IMR-90 (cell line): ENCODE results near the gene C6orf136. TPM values are rescaled to one million over a fixed set of nuclear protein-coding genes. Genes with fewer than 3 reads are reported as not detected.

Experiments
- ATAC-seq: fragments of 200-7000 bp; cut with Tn5 transposase; 2 replicates; pipeline ENCODE4 v1.9.1; 2020; ENCODE audit warnings: low read depth, mild to moderate bottlenecking, moderate library complexity
- BruUV-seq: library from RNA; stranded (reverse); fragments of 400-500 nt; replicated peaks from 2 replicates; lab custom pipeline; 2021; lab: Mats Ljungman, UMichigan
- CTCF ChIA-PET: fragments of 300-600 bp; formaldehyde crosslinking; extraction: SDS; loops from one replicate; lab custom pipeline; 2021; ENCODE audit warnings: antibody characterized with exemption; lab: Yijun Ruan, JAX
- POLR2A ChIA-PET: fragments of 300-600 bp; sonication (Branson Sonifier 250); formaldehyde crosslinking; loops from one replicate; lab custom pipeline; 2022; ENCODE audit warnings: antibody characterized with exemption; ENCODE audit not compliant: unreplicated experiment; lab: Charles Lee
- DNase-seq: peaks from one replicate; pipeline ENCODE4 v3.0.0; 2013
- H2AFZ ChIP-seq: replicated peaks from 2 replicates; pipeline ENCODE3; 2013; ENCODE audit warnings: low read length, mild to moderate bottlenecking; ENCODE audit not compliant: poor library complexity
- H2AK5ac ChIP-seq: 2 replicates; pipeline ENCODE4 v1.6.1; 2013; ENCODE audit warnings: low read depth, low read length, inconsistent platforms
- H2AK9ac ChIP-seq: replicated peaks from 2 replicates; pipeline ENCODE3; 2013; ENCODE audit warnings: mild to moderate bottlenecking, low read depth, low read length, moderate library complexity; ENCODE audit not compliant: poor library complexity
- H2BK120ac ChIP-seq: 2 replicates; pipeline ENCODE4 v1.6.1; 2013; ENCODE audit warnings: low read depth, low read length, inconsistent platforms
- H2BK15ac ChIP-seq: 3 replicates; pipeline ENCODE4 v1.6.1; 2013; ENCODE audit warnings: low read depth, low read length, inconsistent platforms
- H2BK20ac ChIP-seq: 2 replicates; pipeline ENCODE4 v1.6.1; 2013; ENCODE audit warnings: low read depth, mild to moderate bottlenecking, inconsistent platforms, low read length, moderate library complexity
- H2BK5ac ChIP-seq: 2 replicates; pipeline ENCODE4 v1.6.1; 2013; ENCODE audit warnings: mild to moderate bottlenecking, low read depth, low read length, inconsistent platforms; ENCODE audit not compliant: poor library complexity, severe bottlenecking
- H3K14ac ChIP-seq: replicated peaks from 2 replicates; pipeline ENCODE4 v1.6.1; 2013; ENCODE audit warnings: low read depth, low read length, inconsistent platforms
- H3K18ac ChIP-seq: 2 replicates; pipeline ENCODE4 v1.6.1; 2013; ENCODE audit warnings: low read depth, low read length, control low read depth
- H3K23ac ChIP-seq: 2 replicates; pipeline ENCODE4 v1.6.1; 2013; ENCODE audit warnings: low read depth, low read length, inconsistent platforms
- H3K27ac ChIP-seq: 2 replicates; pipeline ENCODE4 v1.5.1; 2013; ENCODE audit warnings: mild to moderate bottlenecking, control low read depth, low read length; ENCODE audit not compliant: insufficient read depth
- H3K27me3 ChIP-seq: 2 replicates; pipeline ENCODE4 v1.6.1; 2013; ENCODE audit warnings: low read length; ENCODE audit not compliant: control insufficient read depth, insufficient read depth
- H3K36me3 ChIP-seq: 2 replicates; pipeline ENCODE4 v1.6.1; 2013; ENCODE audit warnings: low read length, mixed read lengths; ENCODE audit not compliant: control insufficient read depth, insufficient read depth
- H3K4ac ChIP-seq: 2 replicates; pipeline ENCODE4 v1.6.1; 2013; ENCODE audit warnings: low read depth, low read length, inconsistent platforms
- H3K4me1 ChIP-seq: 2 replicates; pipeline ENCODE4 v1.6.1; 2013; ENCODE audit warnings: low read length, mixed read lengths; ENCODE audit not compliant: control insufficient read depth, insufficient read depth
- H3K4me2 ChIP-seq: 2 replicates; pipeline ENCODE4 v1.6.1; 2013; ENCODE audit warnings: low read depth, mild to moderate bottlenecking, control low read depth, low read length, moderate library complexity
- H3K4me3 ChIP-seq: 2 replicates; pipeline ENCODE4 v1.5.1; 2013; ENCODE audit warnings: low read depth, mild to moderate bottlenecking, control low read depth, low read length, moderate library complexity; ENCODE audit not compliant: insufficient read depth
- H3K56ac ChIP-seq: 2 replicates; pipeline ENCODE4 v1.6.1; 2013; ENCODE audit warnings: low read length, inconsistent platforms; ENCODE audit not compliant: insufficient read depth; ENCODE audit errors: extremely low read depth
- H3K79me1 ChIP-seq, 2 experiments: 2 replicates each; pipeline ENCODE4 v1.6.1; 2013; ENCODE audit warnings: low read length in 2 of 2, inconsistent platforms in 1 of 2, low read depth in 1 of 2
- H3K9ac ChIP-seq: 2 replicates; pipeline ENCODE4 v1.6.1; 2013; ENCODE audit warnings: low read depth, low read length, control low read depth
- H3K9me1 ChIP-seq: 2 replicates; pipeline ENCODE4 v1.6.1; 2013; ENCODE audit warnings: low read length, inconsistent platforms; ENCODE audit not compliant: insufficient read depth
- H3K9me3 ChIP-seq: 2 replicates; pipeline ENCODE4 v1.6.1; 2013; ENCODE audit warnings: low read length; ENCODE audit not compliant: control insufficient read depth, insufficient read depth
- H4K20me1 ChIP-seq: 2 replicates; pipeline ENCODE4 v1.6.1; 2013; ENCODE audit warnings: low read length, inconsistent platforms; ENCODE audit not compliant: insufficient read depth
- H4K5ac ChIP-seq: 2 replicates; pipeline ENCODE4 v1.6.1; 2013; ENCODE audit warnings: mild to moderate bottlenecking, low read depth, low read length, control low read depth
- H4K8ac ChIP-seq, 2 experiments: 2 replicates each; pipeline ENCODE4 v1.6.1; 2013; ENCODE audit warnings: low read depth in 2 of 2, low read length in 2 of 2, control low read depth in 1 of 2, inconsistent platforms in 1 of 2
- H4K91ac ChIP-seq: 2 replicates; pipeline ENCODE4 v1.6.1; 2013; ENCODE audit warnings: low read depth, low read length, inconsistent platforms; ENCODE audit not compliant: insufficient read depth
- BHLHE40 ChIP-seq: fragments of 150-350 bp; IDR thresholded peaks from 2 replicates; pipeline ENCODE4 v1.6.1; 2016; ENCODE audit warnings: mild to moderate bottlenecking, low read depth, low read length
- CHD1 ChIP-seq: IDR thresholded peaks from 2 replicates; pipeline ENCODE4 v1.6.1; 2012; ENCODE audit warnings: low read depth, low read length, improper control_type of control experiment
- MAFK ChIP-seq: IDR thresholded peaks from 2 replicates; pipeline ENCODE4 v1.6.1; 2012; ENCODE audit warnings: low read depth, low read length, improper control_type of control experiment
- MAZ ChIP-seq: IDR thresholded peaks from 2 replicates; pipeline ENCODE4 v1.6.1; 2012; ENCODE audit warnings: low read depth, mild to moderate bottlenecking, low read length, improper control_type of control experiment, moderate library complexity, borderline replicate concordance
- MXI1 ChIP-seq: IDR thresholded peaks from 2 replicates; pipeline ENCODE4 v1.6.1; 2012; ENCODE audit warnings: low read depth, mild to moderate bottlenecking, low read length, moderate library complexity, borderline replicate concordance
- WGBS, 2 experiments: methylation state at CpG; one replicate each; pipeline versions ENCODE4 v1.1.5 to v1.1.7; 2013; ENCODE audit warnings: missing lambda C conversion rate in 2 of 2; ENCODE audit not compliant: insufficient read length in 1 of 2; ENCODE audit errors: extremely low coverage in 2 of 2; 5-methylcytosine and 5-hydroxymethylcytosine counted together
- dilution Hi-C: fragments of 300-500 bp; cut with HindIII; formaldehyde crosslinking; loops from one replicate; pipeline ENCODE4 v1.14.3; 2018; ENCODE audit warnings: low sequenced_read_pairs; ENCODE audit not compliant: unreplicated experiment
- in situ Hi-C: fragments of 300-500 bp; cut with MboI; formaldehyde crosslinking; loops from 3 replicates; pipeline ENCODE4 v1.14.3; 2019; ENCODE audit warnings: low sequenced_read_pairs, inconsistent platforms, mixed read lengths
- intact Hi-C: fragments of 100-400 bp; cut with micrococcal nuclease; formaldehyde crosslinking; loops from 2 replicates; pipeline ENCODE4 v1.10.0; 2022
- polyA plus RNA-seq, 3 experiments: library from polyadenylated mRNA; depleted of rRNA; stranded (reverse); fragments of >200 nt; gene quantifications; 2 replicates each; pipeline ENCODE4 v1.2.3, GENCODE V29; 2012; ENCODE audit warnings: low replicate concordance in 1 of 3
- total RNA-seq: library from RNA; depleted of rRNA; stranded (reverse); fragments of >200 nt; gene quantifications from 2 replicates; pipeline ENCODE4 v1.2.3, GENCODE V29; 2012

Gene C6orf136
- total and polyA plus RNA-seq, 2 of the 4 experiments (the other 2 are of a cell fraction) = 1.1 to 11.7 TPM

DNA sequence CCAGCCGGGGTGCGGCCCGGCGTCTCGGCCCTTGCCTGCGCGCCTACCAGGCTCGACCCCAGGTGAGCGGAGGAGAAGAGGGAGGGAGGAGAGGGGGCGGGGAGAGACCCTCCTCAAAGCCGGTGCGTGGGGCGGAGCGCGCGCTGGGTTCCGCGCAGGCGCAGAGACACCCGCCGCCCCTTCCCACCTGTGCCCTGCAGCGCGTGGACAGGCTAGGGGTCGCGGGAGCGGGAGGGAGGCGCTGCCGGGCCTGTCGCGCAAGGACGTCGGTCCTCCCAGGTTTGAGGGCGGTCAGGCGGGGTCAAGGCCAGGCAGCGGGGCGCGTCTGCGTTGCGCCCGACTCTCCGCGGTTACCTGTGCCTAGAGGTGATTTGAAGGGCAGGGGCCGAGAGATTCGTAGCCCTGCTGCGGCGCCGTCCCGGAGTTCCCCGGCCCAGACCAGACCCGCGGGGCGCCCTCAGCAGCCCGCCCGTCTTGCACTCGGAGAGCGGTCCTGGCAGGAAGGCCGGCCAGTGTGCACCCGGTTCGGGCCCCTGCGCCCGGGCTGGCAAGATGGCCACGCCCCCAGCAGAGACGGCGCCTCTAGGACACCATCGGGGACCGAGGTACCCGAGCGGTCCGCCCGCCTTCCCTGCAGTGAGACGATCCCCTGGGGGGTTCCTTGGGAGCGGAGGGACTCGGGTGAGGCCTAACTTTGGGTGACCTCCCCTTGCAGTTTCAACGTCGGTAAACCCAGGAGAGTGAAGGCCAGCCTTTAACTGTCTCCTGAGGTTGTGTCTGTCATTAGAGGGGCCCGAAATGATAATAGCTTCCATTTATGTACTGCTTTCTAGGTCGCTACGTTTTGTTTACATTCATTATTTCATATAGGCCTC, 546 bp downstream of the C6orf136 start:
- no peak overlapping the region; the same call in 2 of the 3 replicates for H2BK15ac ChIP-seq
- POLR2A ChIA-PET = no interaction called here
- ATAC-seq (peak; percentile 79), DNase-seq (peak; percentile 26)
- peak overlapping the region; percentile 85 for H3K9ac ChIP-seq
- peak overlapping the region; percentile 60 for H3K56ac ChIP-seq
- H4K8ac ChIP-seq = peak overlapping the region; percentile 53 to 81; a peak in 3 of 4 replicates
- no peak overlapping the region for H2BK20ac ChIP-seq
- intact Hi-C loops (no loop called here), dilution Hi-C loops (no loop called here), in situ Hi-C loops (no loop called here)
- peak overlapping the region; percentile 93 for H3K4me2 ChIP-seq
- no peaks in the 10 kb centered on the region for H3K9me3 ChIP-seq
- peak overlapping the region; percentile 95 for H2AK9ac ChIP-seq
- peaks cover 9 to 40% of the 10 kb centered on the region in 2 experiments for H3K79me1 ChIP-seq
- H2AK5ac ChIP-seq = peak overlapping the region; percentile 45
- CTCF ChIA-PET = interaction anchor here (0.7 kb wide), 1 partner anchor 28 kb away, joined by 3 read pairs; no protein-coding TSS in a partner anchor
- peak overlapping the region; percentile 68; the same call in 1 of the 2 replicates for H4K91ac ChIP-seq
- H3K18ac ChIP-seq = peak overlapping the region; percentile 1; the same call in 1 of the 2 replicates
- H3K36me3 ChIP-seq = peaks cover 34% of the 10 kb centered on the region
- WGBS, 2 experiments = 0% methylated on average over 21 of the region's 78 CpGs; no CpG with 5 or more reads in 1 of the 2 experiments
- TF ChIP-seq MAFK (no peak), MXI1 (no peak), BHLHE40 (no peak), CHD1 (no peak), MAZ (no peak)
- H3K27me3 ChIP-seq = no peaks in the 10 kb centered on the region
- no peaks in the 10 kb centered on the region for H3K4me1 ChIP-seq
- H2AFZ ChIP-seq = peak overlapping the region; percentile 99
- H3K4me3 ChIP-seq = peak overlapping the region; percentile 93
- H4K20me1 ChIP-seq = peaks cover 4% of the 10 kb centered on the region; the same call in 1 of the 2 replicates
- peak overlapping the region; percentile 34 for H3K4ac ChIP-seq
- peak overlapping the region; percentile 86 for H3K27ac ChIP-seq
- H2BK120ac ChIP-seq = no peak overlapping the region
- H2BK5ac ChIP-seq = peak overlapping the region; percentile 79
- peak overlapping the region; percentile 61 for H3K23ac ChIP-seq
- peak overlapping the region; percentile 49 for H3K14ac ChIP-seq
- no peaks in the 10 kb centered on the region; the same call in 1 of the 2 replicates for H3K9me1 ChIP-seq
- no TSS peak for BruUV-seq
- peak overlapping the region; percentile 75 for H4K5ac ChIP-seq
